Measurements from ENCODE around the gene TBX21.

Gene TBX21

DNA sequence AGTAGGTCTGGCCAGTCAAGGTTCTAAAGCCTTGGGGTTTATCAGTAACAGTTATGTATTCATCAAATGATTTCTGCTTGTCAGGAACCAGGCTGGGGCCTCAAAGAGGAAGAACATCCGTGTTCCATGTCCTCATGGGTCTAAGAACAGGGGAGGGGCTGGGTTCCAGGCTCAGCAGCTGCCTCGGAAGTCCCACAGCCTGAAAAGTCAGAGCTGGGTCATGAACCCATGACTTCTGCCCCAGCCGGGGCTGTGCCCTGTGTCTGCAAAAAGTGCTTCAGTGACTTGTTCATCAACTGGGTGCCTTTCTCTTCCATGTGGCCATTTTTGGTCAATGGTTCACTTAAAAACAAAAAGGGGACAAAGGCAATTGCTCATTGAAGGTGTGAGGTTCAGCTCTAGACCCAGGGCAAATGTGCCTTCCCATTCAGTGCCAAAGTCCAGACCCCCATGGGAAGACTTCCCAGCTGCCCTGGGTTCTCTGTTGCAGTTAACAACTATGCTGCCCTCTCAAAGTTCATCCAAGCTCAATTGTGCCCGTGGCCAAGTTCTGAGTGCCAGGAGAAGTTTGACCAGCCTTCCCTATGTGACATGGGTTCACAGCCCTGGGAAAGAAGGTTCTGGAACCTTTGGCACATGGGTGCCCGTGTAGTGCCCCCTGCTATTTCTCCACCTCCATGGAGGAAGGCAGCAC is 20.6 kb upstream of the TBX21 start:
- no peak for DNase-seq (ENCODE audit: low read depth in 1 of 2, low spot score in 1 of 2)

DNA sequence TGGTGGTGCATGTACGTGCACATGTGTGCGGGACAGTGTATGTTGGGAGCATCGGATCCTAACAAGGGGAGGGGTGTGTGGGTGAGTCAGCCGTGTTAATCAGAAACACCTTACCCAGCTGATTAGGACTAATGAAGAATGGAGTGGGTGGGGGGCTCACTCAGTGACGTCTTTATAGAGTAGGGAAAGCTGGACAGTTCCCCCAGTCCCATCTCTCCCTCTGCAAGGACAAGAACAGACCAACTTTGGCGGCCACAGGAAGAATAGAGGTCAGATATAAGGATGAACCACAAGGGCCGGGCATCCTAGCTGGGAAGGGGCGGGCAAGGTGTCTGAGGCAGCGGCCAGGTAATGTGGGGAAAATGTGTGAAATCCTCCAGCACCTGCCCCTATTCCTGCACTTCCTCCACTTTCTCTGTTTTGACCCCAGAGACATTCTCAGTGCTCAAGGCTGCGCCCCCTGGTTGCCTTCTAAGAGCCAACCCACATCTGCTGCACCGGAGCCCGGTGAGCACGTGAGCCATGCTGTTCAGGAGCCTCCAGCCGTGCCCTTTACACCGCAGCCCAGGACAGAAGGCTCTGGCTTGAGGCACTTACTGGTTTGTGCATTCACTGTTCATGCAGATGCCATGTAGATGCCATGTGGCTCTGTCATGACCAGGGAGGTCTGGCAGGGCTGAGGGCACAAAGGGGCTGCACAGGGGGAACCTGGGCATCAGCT is 18.9 kb upstream of the TBX21 start:
- DNase-seq (ENCODE audit: low read depth in 1 of 2, low spot score in 1 of 2), result no peak

DNA sequence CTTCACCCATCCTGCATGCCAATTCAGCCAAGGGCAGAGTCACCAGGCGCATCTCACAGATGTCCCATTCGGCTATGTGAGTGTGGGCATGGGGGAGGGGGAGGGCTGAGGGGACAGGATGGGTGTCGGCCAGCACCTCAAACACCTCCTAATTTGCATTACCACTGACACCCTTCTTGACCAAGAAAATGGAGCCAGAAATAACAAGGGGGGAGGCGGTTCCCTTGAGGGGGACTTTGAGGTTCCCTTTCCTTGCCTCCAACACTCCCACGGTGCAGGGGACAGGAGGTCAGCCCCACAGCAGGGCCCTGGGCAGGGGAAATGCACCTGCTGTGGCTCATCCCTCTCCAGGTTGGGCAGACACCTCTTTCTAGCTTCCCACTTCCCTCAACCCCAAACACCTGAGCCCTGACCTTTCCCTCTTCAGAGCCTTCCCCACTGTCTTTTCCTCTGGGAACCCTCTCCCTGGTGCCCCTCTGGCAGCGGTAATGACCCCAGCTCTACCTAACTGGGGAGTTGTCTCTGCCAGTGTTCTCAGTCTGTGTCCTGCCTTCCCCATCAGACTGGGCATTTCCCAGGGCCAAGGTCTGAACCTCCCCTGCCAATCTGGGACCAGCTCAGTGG is 18.2 kb upstream of the TBX21 start:
- no peak for DNase-seq (ENCODE audit: low read depth in 1 of 2, low spot score in 1 of 2)

- no peak for DNase-seq (ENCODE audit: low read depth in 1 of 2, low spot score in 1 of 2)
Observed at GRCh38 chr17:47715669-47716325, 17.2 kb upstream of the TBX21 start.

GRCh38 chr17:47716375-47716774 is 16.7 kb upstream of the TBX21 start:
- no peak for DNase-seq (ENCODE audit: low read depth in 1 of 2, low spot score in 1 of 2)

- no peak for DNase-seq (ENCODE audit: low read depth in 1 of 2, low spot score in 1 of 2)
Observed at GRCh38 chr17:47717261-47717697, 15.8 kb upstream of the TBX21 start.

DNA sequence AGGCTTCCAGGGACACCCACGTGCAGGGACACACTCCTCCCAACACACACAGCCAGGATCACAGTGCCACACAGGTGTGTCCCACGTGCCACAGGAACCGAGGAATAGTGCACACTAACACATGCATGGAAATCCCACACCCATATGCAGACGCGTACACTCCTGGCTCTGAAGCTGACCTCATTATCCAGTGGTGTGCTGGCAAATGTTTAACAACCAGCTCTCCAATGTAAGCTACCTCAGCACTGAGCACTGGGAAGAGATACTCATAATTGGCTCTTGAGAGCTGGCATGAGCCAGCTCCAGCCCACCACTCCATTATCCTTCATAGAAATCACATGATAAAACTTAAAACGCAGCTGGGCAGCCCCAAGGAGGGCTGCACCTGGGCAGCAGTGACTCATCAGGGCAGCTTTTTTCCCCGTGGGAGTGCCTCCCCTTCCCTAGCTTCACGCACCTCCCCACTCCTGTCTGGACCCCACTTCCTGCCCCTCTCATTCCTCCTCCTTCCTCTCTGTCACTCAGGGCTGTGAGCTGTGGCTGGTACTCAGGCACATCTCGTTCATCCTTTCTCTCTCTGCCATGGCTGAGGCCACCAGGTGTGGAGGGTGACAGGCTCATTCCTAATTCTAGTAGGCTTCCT is 14.9 kb upstream of the TBX21 start:
- DNase-seq (ENCODE audit: low read depth in 1 of 2, low spot score in 1 of 2), result peak in 1 of 2 donors; percentile 24

GRCh38 chr17:47718634-47719405 is 14.2 kb upstream of the TBX21 start:
- no peak for DNase-seq (ENCODE audit: low read depth in 1 of 2, low spot score in 1 of 2)

DNA sequence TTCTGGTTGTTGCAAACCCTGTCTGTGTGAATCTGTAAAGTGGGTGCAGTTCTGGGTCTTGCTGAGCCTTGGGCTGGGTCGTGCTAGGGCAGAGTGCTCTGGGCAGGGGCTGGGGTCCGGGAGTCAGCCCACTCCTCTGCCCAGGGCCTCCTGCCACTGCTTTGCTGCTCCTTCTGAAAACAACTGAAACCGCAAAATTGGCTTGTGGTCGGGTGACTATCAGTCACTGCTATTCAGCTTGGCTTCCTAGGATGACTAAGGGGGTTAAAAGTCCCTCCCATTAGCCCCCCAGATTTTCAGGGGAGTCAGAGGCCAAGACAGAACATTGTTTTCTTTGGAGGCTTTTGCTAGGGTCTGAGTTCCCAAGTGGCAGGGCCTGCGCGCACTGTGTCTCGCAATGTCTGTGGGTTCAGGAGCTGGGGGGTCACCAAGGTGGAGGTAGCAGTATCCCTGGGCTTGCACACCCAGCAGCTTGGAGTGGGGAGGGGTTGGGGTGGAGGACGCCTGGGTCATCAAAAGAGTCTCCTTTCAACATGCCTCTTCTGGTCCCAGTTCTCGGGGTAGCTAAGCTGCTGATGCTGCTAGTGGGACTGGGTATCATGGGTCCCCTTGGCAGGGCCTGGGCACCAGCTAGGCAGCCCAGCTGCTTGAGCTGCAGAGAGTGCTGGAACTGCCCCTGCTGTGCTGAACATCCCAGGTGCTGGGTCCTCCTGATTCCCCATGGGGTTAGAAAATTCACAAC is 13.5 kb upstream of the TBX21 start:
- peak in 1 of 2 donors; percentile 76 for DNase-seq (ENCODE audit: low read depth in 1 of 2, low spot score in 1 of 2)

DNA sequence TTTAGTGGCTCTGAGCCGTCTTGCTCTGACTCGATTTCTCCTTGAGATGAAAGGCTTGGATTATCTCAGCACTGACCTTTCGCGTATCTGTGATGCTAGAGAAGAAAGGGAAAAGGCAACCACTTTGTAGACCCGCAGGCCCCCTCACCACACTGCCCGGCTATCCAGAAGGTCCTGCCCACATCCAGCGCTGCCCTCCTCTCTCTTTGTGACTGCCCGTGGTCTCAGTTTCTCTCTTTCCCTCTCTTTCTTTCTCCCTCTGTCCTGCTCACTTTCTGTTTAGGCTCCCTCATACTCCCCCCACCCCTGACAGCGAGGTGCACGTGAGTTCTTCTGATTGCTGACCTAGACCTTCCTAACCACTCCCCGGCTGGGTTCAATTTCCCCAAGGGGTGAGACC is 12.8 kb upstream of the TBX21 start:
- DNase-seq (ENCODE audit: low read depth in 1 of 2, low spot score in 1 of 2), result no peak

DNA sequence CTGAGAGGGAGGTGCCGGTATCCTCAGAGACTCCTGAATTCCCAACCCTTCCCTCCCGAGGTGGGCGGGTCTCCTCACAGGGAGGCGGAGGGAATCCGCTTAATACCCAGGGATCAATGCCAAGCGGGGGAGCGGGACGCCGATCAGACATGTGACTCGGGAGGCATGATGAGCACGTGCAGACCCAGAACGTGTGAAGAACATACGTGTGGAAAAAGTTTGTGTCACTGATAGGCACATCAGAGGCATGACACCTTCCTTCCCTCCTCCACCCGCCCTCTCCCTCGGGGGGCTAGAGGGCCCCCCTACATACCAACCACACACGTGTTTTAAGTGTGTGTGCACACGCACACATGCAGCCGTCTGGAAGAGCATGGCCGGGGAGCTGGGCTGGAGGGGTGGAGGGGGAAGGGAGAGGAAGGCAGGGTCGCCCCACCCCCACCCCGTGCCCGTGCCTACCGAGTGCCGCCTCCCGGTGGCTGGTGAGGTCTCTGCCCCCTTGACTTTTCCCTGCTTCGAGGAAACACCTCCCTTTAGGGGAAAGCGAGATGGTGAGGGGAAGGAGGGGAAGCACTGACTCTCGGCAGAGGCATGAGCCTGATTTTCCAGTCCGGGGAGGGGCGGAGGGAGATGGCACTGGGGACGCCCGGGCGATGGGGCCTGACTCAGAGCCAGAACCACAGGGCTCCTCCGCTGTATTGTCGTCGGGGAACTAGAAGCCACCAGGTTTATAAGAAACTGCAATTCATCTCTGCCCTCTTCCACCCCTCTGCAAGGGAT is 12.1 kb upstream of the TBX21 start:
- peak; percentile 93 to 97 for DNase-seq (ENCODE audit: low read depth in 1 of 2, low spot score in 1 of 2)

GRCh38 chr17:47721725-47722124 is 11.3 kb upstream of the TBX21 start:
- DNase-seq (ENCODE audit: low read depth in 1 of 2, low spot score in 1 of 2), result no peak

DNA sequence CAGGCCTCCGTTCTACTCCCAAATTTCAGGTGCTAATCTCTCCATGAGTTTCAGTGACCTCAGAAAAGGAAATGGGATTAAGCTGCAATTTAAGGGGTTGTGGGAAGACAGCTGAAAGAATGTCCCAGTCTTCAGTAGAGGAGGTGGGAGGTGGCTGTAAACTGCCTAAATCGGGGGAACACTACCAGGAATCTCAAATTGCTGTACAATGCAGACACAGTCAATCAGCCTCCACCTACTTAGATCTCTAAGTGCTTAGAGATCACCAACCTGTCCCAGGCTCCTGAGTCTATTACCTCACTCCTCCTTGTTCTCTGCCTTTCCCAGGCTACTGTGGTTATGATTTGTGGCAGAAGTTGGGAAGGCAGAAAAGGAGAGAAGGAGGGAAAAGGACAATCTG is 8.3 kb upstream of the TBX21 start:
- DNase-seq (ENCODE audit: low read depth in 1 of 2, low spot score in 1 of 2), result no peak

DNA sequence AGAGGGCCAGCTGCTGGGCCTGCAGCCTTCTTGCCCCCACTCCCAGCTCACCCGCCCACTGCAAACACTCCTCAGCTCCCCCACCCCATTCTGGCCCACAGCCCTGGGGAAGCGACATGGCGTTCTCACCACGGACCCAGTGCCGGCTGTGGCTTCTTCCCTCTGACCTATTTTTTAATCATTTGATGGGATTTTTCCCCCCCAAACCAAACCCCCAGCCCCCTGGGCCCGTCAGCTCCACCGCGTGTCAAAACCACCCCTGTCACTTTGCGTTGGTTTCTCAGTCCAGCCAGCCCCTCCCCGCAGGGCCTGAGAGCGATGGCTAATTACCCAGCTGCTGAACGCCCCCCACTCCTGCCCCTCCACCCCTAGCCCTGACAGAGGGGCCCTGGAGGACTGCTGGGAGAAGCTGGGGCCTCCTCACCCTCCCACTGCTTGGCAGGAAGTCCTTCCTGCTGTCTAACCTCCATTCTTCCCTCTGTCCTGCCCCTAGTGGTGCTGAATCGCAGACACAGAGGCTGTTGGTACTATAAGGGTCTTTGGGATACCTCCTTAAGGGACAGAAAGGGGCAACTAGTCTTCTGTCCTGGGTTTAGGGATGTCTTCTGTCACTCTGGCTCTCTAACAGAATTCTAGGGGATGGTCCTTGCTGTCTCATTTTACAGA is 7.5 kb upstream of the TBX21 start:
- no peak for DNase-seq (ENCODE audit: low read depth in 1 of 2, low spot score in 1 of 2)

- DNase-seq (ENCODE audit: low read depth in 1 of 2, low spot score in 1 of 2), result no peak
Observed at GRCh38 chr17:47726796-47727703, 6.0 kb upstream of the TBX21 start.

DNA sequence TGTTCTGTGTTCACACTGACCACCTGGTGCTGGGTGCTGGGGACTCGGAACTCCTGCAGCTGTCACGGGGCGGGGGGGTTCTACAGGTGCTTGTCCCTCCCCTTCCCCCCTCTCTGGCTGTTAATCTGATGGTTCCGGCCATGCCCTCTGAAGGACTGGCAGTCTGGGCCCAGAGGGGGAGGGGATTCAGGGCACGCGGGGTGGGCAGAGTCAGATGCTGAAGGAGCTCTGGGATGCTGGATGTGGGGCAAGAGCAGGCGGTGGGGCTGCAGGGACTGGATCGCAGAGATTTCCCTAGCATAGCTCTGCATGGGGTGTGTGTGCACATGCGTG is 5.4 kb upstream of the TBX21 start:
- no peak for DNase-seq (ENCODE audit: low read depth in 1 of 2, low spot score in 1 of 2)

GRCh38 chr17:47728214-47728877 is 4.7 kb upstream of the TBX21 start:
- no peak for DNase-seq (ENCODE audit: low read depth in 1 of 2, low spot score in 1 of 2)
